ENCODE measurements around the gene PLXNB2. TPM values are rescaled to one million over a fixed set of nuclear protein-coding genes. Genes with fewer than 3 reads are reported as not detected.

PLXNB2 gene
- total and polyA plus RNA-seq, 2 of the 4 experiments (the other 2 are of a cell fraction): 73.1 to 202 TPM

GRCh38 chr22:50305393-50305922, 2.0 kb downstream of the PLXNB2 start (continued):
- TF ChIP-seq POLR2A (IDR thresholded peaks at IDR 0.05; ENCODE audit: low read depth, low read length): no peak

GRCh38 chr22:50304528-50305392, 2.7 kb downstream of the PLXNB2 start:
- DNase-seq (no peak), ATAC-seq (ENCODE audit: low read depth) (no peak)
- Histone ChIP-seq H2AFZ (replicated peaks; ENCODE audit: low read length, poor library complexity) (peak overlapping the region; percentile 53), H3K14ac (replicated peaks; ENCODE audit: low read depth, low read length) (peak overlapping the region; percentile 95), H3K4me3 (ENCODE audit: insufficient read depth, low read depth, low read length) (peak overlapping the region; percentile 5; the same call in 1 of the 2 replicates), H3K27me3 (ENCODE audit: control insufficient read depth, insufficient read depth, low read length) (no peaks in the 10 kb centered on the region), H4K91ac (ENCODE audit: insufficient read depth, low read depth, low read length) (peak overlapping the region; percentile 97), H3K79me1 (ENCODE audit: low read depth in 1 of 2, low read length in 2 of 2) (peaks cover 0 to 44% of the 10 kb centered on the region in 2 experiments; a peak in 2 of 4 replicates), H2AK9ac (replicated peaks; ENCODE audit: low read depth, low read length, poor library complexity) (peak overlapping the region; percentile 95), H3K18ac (ENCODE audit: low read depth, low read length) (peak overlapping the region; percentile 68), H3K36me3 (ENCODE audit: control insufficient read depth, insufficient read depth, low read length) (peaks cover 24% of the 10 kb centered on the region; the same call in 1 of the 2 replicates), H3K9ac (ENCODE audit: low read depth, low read length) (peak overlapping the region; percentile 81), H3K27ac (ENCODE audit: insufficient read depth, low read length) (peak overlapping the region; percentile 96), H2BK15ac (ENCODE audit: low read depth, low read length) (peak overlapping the region; percentile 65; the same call in 1 of the 3 replicates), H2BK120ac (ENCODE audit: low read depth, low read length) (peak overlapping the region; percentile 91), H3K9me3 (ENCODE audit: control insufficient read depth, insufficient read depth, low read length) (no peaks in the 10 kb centered on the region), H2BK5ac (ENCODE audit: low read depth, low read length, poor library complexity, severe bottlenecking) (peak overlapping the region; percentile 95), H3K4me2 (ENCODE audit: low read depth, low read length) (peak overlapping the region; percentile 65), H4K20me1 (ENCODE audit: insufficient read depth, low read length) (peaks cover 65% of the 10 kb centered on the region), H3K56ac (ENCODE audit: extremely low read depth, insufficient read depth, low read length) (peak overlapping the region; percentile 78), H3K9me1 (ENCODE audit: insufficient read depth, low read length) (peaks cover 22% of the 10 kb centered on the region), H2AK5ac (ENCODE audit: low read depth, low read length) (peak overlapping the region; percentile 99), H3K4ac (ENCODE audit: low read depth, low read length) (peak overlapping the region; percentile 99), H4K5ac (ENCODE audit: low read depth, low read length) (peak overlapping the region; percentile 79), H3K23ac (ENCODE audit: low read depth, low read length) (peak overlapping the region; percentile 89), H2BK20ac (ENCODE audit: low read depth, low read length) (peak overlapping the region; percentile 47), H3K4me1 (ENCODE audit: control insufficient read depth, insufficient read depth, low read length) (peaks cover 69% of the 10 kb centered on the region), H4K8ac (ENCODE audit: low read depth in 2 of 2, low read length in 2 of 2) (peak overlapping the region; percentile 71 to 92)
- WGBS, 2 experiments (ENCODE audit: extremely low coverage in 2 of 2, insufficient read length in 1 of 2): 82% methylated on average over 2 of the region's 22 CpGs; no CpG with 5 or more reads in 1 of the 2 experiments
- in situ Hi-C loops (cut with MboI; ENCODE audit: low sequenced_read_pairs) (no loop called here), dilution Hi-C loops (cut with HindIII; ENCODE audit: low sequenced_read_pairs, unreplicated experiment) (no loop called here), intact Hi-C loops (cut with micrococcal nuclease) (loop anchor here (5.0 kb wide), 1 partner anchor 32 kb away; the partner anchor contains the start of gene MAPK11)
- TF ChIP-seq MAZ (IDR thresholded peaks at IDR 0.05; ENCODE audit: borderline replicate concordance, low read depth, low read length): peak; percentile 37; the same call in 1 of the 2 replicates
- no peak for TF ChIP-seq CTCF (conservative IDR thresholded peaks at IDR 0.05; ENCODE audit: low read depth, low read length)
- TF ChIP-seq RFX5 (IDR thresholded peaks at IDR 0.05; ENCODE audit: low read depth, low read length): no peak
- TF ChIP-seq BHLHE40 (IDR thresholded peaks at IDR 0.05; ENCODE audit: low read depth, low read length): no peak
- no TSS peak for BruUV-seq (replicated peaks)
- POLR2A ChIA-PET (ENCODE audit: unreplicated experiment): interaction anchor here (1.2 kb wide), 1 partner anchor 10 kb away, joined by 6 read pairs; no protein-coding TSS in a partner anchor
- CTCF ChIA-PET: interaction anchor here (0.6 kb wide), 1 partner anchor 28 kb away, joined by 3 read pairs; no protein-coding TSS in a partner anchor
